H1 (cell line): ENCODE data around the gene UBN1. TPM values are rescaled to one million over a fixed set of nuclear protein-coding genes. Genes with fewer than 3 reads are reported as not detected.
A peak's percentile ranks its signal among the peaks of the same experiment; 100 is the strongest.

Experiments
- CTCF ChIA-PET: fragments of 300-600 bp; sonication (Branson Sonifier 250); formaldehyde crosslinking; loops from one replicate; lab custom pipeline; 2021; ENCODE audit not compliant: partially characterized antibody; lab: Charles Lee
- POLR2A ChIA-PET: fragments of 300-600 bp; sonication (Branson Sonifier 250); formaldehyde crosslinking; loops from one replicate; lab custom pipeline; 2021; ENCODE audit warnings: inconsistent platforms; ENCODE audit not compliant: partially characterized antibody; lab: Charles Lee
- DNase-seq, 2 experiments: peaks; one replicate each; pipeline versions ENCODE4 v3.0.0 to v3.0.0-alpha.2; 2010 to 2022; ENCODE audit warnings: low spot score in 2 of 2, low read depth in 1 of 2, mixed read lengths in 1 of 2
- FAIRE-seq: peaks from 2 replicates; lab custom pipeline; 2011; peaks lifted over from hg19 to GRCh38; lab: Jason Lieb, UNC
- H2AFZ ChIP-seq: 2 replicates; pipeline ENCODE4 v1.8.1; 2012; ENCODE audit warnings: low read length, inconsistent platforms
- H2AK5ac ChIP-seq: 2 replicates; pipeline ENCODE4 v1.6.1; 2013; ENCODE audit warnings: low read depth, low read length
- H2BK120ac ChIP-seq: replicated peaks from 2 replicates; pipeline ENCODE3; 2013; ENCODE audit warnings: low read depth, low read length, inconsistent platforms
- H2BK12ac ChIP-seq: 2 replicates; pipeline ENCODE4 v1.6.1; 2013; ENCODE audit warnings: low read depth, low read length
- H2BK15ac ChIP-seq: 2 replicates; pipeline ENCODE4 v1.6.1; 2013; ENCODE audit warnings: low read length
- H2BK20ac ChIP-seq: 2 replicates; pipeline ENCODE4 v1.6.1; 2013; ENCODE audit warnings: low read length
- H2BK5ac ChIP-seq: 2 replicates; pipeline ENCODE4 v1.6.1; 2013; ENCODE audit warnings: low read depth, low read length
- H3K14ac ChIP-seq: 2 replicates; pipeline ENCODE4 v1.6.1; 2013; ENCODE audit warnings: inconsistent platforms; ENCODE audit not compliant: insufficient read length
- H3K18ac ChIP-seq: 2 replicates; pipeline ENCODE4 v1.6.1; 2013; ENCODE audit warnings: low read length; ENCODE audit errors: extremely low read depth
- H3K23ac ChIP-seq: 2 replicates; pipeline ENCODE4 v1.6.1; 2013; ENCODE audit warnings: inconsistent platforms; ENCODE audit not compliant: insufficient read length
- H3K23me2 ChIP-seq: 2 replicates; pipeline ENCODE4 v1.6.1; 2013; ENCODE audit warnings: low read depth, low read length
- H3K27ac ChIP-seq: 2 replicates; pipeline ENCODE4 v1.6.1; 2011; ENCODE audit warnings: low read depth, low read length, inconsistent platforms
- H3K27me3 ChIP-seq, 4 experiments: replicated peaks in 1 of 4; 1 replicate in 1 of 4; 2 replicates in 3 of 4; pipeline versions ENCODE4 v1.6.1 to v1.8.1; 2011 to 2013; ENCODE audit warnings: low read length in 3 of 4, mild to moderate bottlenecking in 3 of 4, inconsistent platforms in 2 of 4, mixed read lengths in 2 of 4, moderate library complexity in 1 of 4; ENCODE audit not compliant: control insufficient read depth in 3 of 4, insufficient read depth in 3 of 4; ENCODE audit errors: extremely low read depth in 1 of 4
- H3K36me3 ChIP-seq, 4 experiments: 2 replicates each; pipeline versions ENCODE4 v1.6.1 to v1.8.1; 2011 to 2013; ENCODE audit warnings: mild to moderate bottlenecking in 4 of 4, low read length in 3 of 4, moderate library complexity in 2 of 4, control low read depth in 1 of 4, inconsistent platforms in 1 of 4; ENCODE audit not compliant: insufficient read depth in 4 of 4, control insufficient read depth in 2 of 4
- H3K4ac ChIP-seq: replicated peaks from 2 replicates; pipeline ENCODE3; 2013; ENCODE audit warnings: low read length, low read depth, mixed read lengths, inconsistent platforms; ENCODE audit not compliant: insufficient read length
- H3K4me1 ChIP-seq, 4 experiments: replicated peaks in 1 of 4; 1 replicate in 1 of 4; 2 replicates in 3 of 4; pipeline versions ENCODE4 v1.6.1 to v1.8.1; 2011 to 2013; ENCODE audit warnings: low read length in 3 of 4, inconsistent platforms in 2 of 4, mixed read lengths in 1 of 4; ENCODE audit not compliant: insufficient read depth in 4 of 4, control insufficient read depth in 3 of 4
- H3K4me2 ChIP-seq, 2 experiments: 2 replicates each; pipeline versions ENCODE4 v1.6.1 to v1.8.1; 2011 to 2013; ENCODE audit warnings: low read depth in 2 of 2, low read length in 2 of 2, control low read depth in 1 of 2, inconsistent platforms in 1 of 2, mild to moderate bottlenecking in 1 of 2; ENCODE audit not compliant: insufficient read depth in 1 of 2
- H3K4me3 ChIP-seq, 4 experiments: fragments of 200-600, 300-600 bp in 1 of 4; sonication (generic), shearing (Covaris generic), sonication (Bioruptor Twin) in 1 of 4; 2 replicates each; pipeline versions ENCODE4 v1.5.1 to v1.8.1; 2011 to 2016; ENCODE audit warnings: low read length in 4 of 4, low read depth in 3 of 4, control low read depth in 2 of 4, inconsistent platforms in 2 of 4, mild to moderate bottlenecking in 2 of 4, mixed read lengths in 1 of 4, moderate library complexity in 1 of 4; ENCODE audit not compliant: insufficient read depth in 2 of 4; ENCODE audit errors: extremely low read depth in 1 of 4
- H3K56ac ChIP-seq: replicated peaks from 2 replicates; pipeline ENCODE3; 2013; ENCODE audit warnings: low read depth, mild to moderate bottlenecking, mixed read lengths, low read length, inconsistent platforms; ENCODE audit not compliant: insufficient read length
- H3K79me1 ChIP-seq: 2 replicates; pipeline ENCODE4 v1.6.1; 2013; ENCODE audit warnings: low read depth, low read length, control low read depth
- H3K79me2 ChIP-seq, 2 experiments: 2 replicates each; pipeline versions ENCODE4 v1.6.1 to v1.8.1; 2012 to 2013; ENCODE audit warnings: low read length in 2 of 2, mild to moderate bottlenecking in 2 of 2, inconsistent platforms in 1 of 2; ENCODE audit not compliant: insufficient read depth in 2 of 2, control insufficient read depth in 1 of 2
- H3K9ac ChIP-seq, 4 experiments: replicated peaks in 1 of 4; 1 replicate in 1 of 4; 2 replicates in 3 of 4; pipeline versions ENCODE4 v1.6.1 to v1.8.1; 2011 to 2013; ENCODE audit warnings: low read depth in 3 of 4, low read length in 3 of 4, control low read depth in 2 of 4, mild to moderate bottlenecking in 2 of 4, moderate library complexity in 2 of 4, inconsistent platforms in 1 of 4; ENCODE audit errors: extremely low read depth in 1 of 4
- H3K9me3 ChIP-seq, 2 experiments: 2 replicates each; pipeline versions ENCODE4 v1.6.1 to v1.8.1; 2012 to 2013; ENCODE audit warnings: mild to moderate bottlenecking in 2 of 2, moderate library complexity in 2 of 2, control low read depth in 1 of 2, inconsistent platforms in 1 of 2, low read depth in 1 of 2, low read length in 1 of 2, mixed read lengths in 1 of 2; ENCODE audit not compliant: insufficient read depth in 2 of 2
- H4K20me1 ChIP-seq, 2 experiments: replicated peaks in 1 of 2; 2 replicates each; pipeline versions ENCODE3 to v1.8.1; 2011 to 2013; ENCODE audit warnings: inconsistent platforms in 2 of 2, low read length in 2 of 2, mild to moderate bottlenecking in 1 of 2; ENCODE audit not compliant: insufficient read depth in 2 of 2, control insufficient read depth in 1 of 2
- H4K5ac ChIP-seq: 2 replicates; pipeline ENCODE4 v1.6.1; 2013; ENCODE audit warnings: low read length, low read depth, mixed read lengths, inconsistent platforms; ENCODE audit not compliant: insufficient read length
- H4K8ac ChIP-seq: 2 replicates; pipeline ENCODE4 v1.8.0; 2013; ENCODE audit warnings: mild to moderate bottlenecking, moderate library complexity, low read length, inconsistent platforms; ENCODE audit not compliant: insufficient read depth; ENCODE audit errors: extremely low read depth
- H4K91ac ChIP-seq: replicated peaks from 2 replicates; pipeline ENCODE3; 2013; ENCODE audit warnings: low read length, mixed read lengths, inconsistent platforms; ENCODE audit not compliant: insufficient read length
- CHD1 ChIP-seq: IDR thresholded peaks from 2 replicates; pipeline ENCODE4 v1.6.1; 2012; ENCODE audit warnings: low read depth, low read length, improper control_type of control experiment
- CTBP2 ChIP-seq: IDR thresholded peaks from 2 replicates; pipeline ENCODE4 v1.7.0; 2011; ENCODE audit warnings: borderline replicate concordance, mild to moderate bottlenecking, moderate library complexity, mixed read lengths, low read length; ENCODE audit not compliant: insufficient read depth, insufficient read length
- EGR1 ChIP-seq: IDR thresholded peaks from 2 replicates; pipeline ENCODE4 v1.6.1; 2011; ENCODE audit warnings: low read depth, low read length, borderline replicate concordance
- HDAC6 ChIP-seq: IDR thresholded peaks from one replicate; pipeline ENCODE4 v1.7.1; 2012; ENCODE audit warnings: low read depth, mild to moderate bottlenecking, inconsistent platforms, low read length, moderate library complexity
- KDM4A ChIP-seq: IDR thresholded peaks from one replicate; pipeline ENCODE4 v1.7.1; 2012; ENCODE audit warnings: low read depth, mild to moderate bottlenecking, moderate library complexity, low read length, inconsistent platforms; ENCODE audit not compliant: severe bottlenecking
- KDM5A ChIP-seq: fragments of 200-600 bp; IDR thresholded peaks from 2 replicates; pipeline ENCODE4 v1.7.1; 2012; ENCODE audit warnings: mild to moderate bottlenecking, low read length, inconsistent platforms, mixed read lengths
- SAP30 ChIP-seq: fragments of 300-600 bp; sonication (generic); IDR thresholded peaks from 2 replicates; pipeline ENCODE4 v1.7.1; 2012; ENCODE audit warnings: low read length, moderate library complexity, mild to moderate bottlenecking, inconsistent platforms; ENCODE audit not compliant: insufficient read depth, insufficient replicate concordance
- WGBS, 2 experiments: shearing (Covaris generic) in 1 of 2; methylation state at CpG; one replicate each; pipeline versions ENCODE4 v1.1.6 to v1.1.7; 2013 to 2015; ENCODE audit warnings: low lambda C conversion rate in 2 of 2, mixed read lengths in 2 of 2, inconsistent platforms in 1 of 2, low coverage in 1 of 2, missing lambda C conversion rate in 1 of 2; ENCODE audit not compliant: insufficient replicate concordance in 2 of 2, insufficient coverage in 1 of 2, insufficient read length in 1 of 2; ENCODE audit errors: extremely low coverage in 1 of 2, missing lambda C conversion rate in 1 of 2; 5-methylcytosine and 5-hydroxymethylcytosine counted together
- polyA plus RNA-seq, 7 experiments: library from polyadenylated mRNA; depleted of rRNA in 3 of 7; stranded (reverse) in 5 of 7; unstranded in 2 of 7; fragments of >200 nt in 5 of 7; fragments of 200-250 nt in 2 of 7; gene quantifications; 1 replicate in 5 of 7; 2 replicates in 1 of 7; 4 replicates in 1 of 7; pipeline versions ENCODE4 v1.2.1 to v1.2.3, GENCODE V29; 2011 to 2013; ENCODE audit warnings: missing spikeins in 2 of 7, mixed read lengths in 2 of 7
- total RNA-seq: library from RNA; stranded (reverse); fragmentation: NEBNext Ultra II Directional; extraction: Animal tissue kit (Norgen Biotek cat#: 25700); gene quantifications from 2 replicates; pipeline ENCODE4 v1.2.1, GENCODE V29; 2021
- TF ChIP-seq, protein P1 (sequence below), 3 experiments: IDR thresholded peaks; 1 replicate in 2 of 3; 2 replicates in 1 of 3; pipeline versions ENCODE4 v1.5.1 to v1.6.1; 2011; ENCODE audit warnings: low read length in 3 of 3, mild to moderate bottlenecking in 3 of 3, inconsistent platforms in 2 of 3, low read depth in 1 of 3, moderate library complexity in 1 of 3; ENCODE audit not compliant: insufficient read depth in 1 of 3; ENCODE audit errors: control extremely low read depth in 1 of 3
- TF ChIP-seq, protein P2 (sequence below): IDR thresholded peaks from 2 replicates; pipeline ENCODE4 v1.6.1; 2011; ENCODE audit warnings: low read depth, mild to moderate bottlenecking, low read length; ENCODE audit not compliant: insufficient read depth

UBN1 gene
- total and polyA plus RNA-seq, 2 of the 8 experiments (the other 6 are each of a cell fraction or from before 2014, with no cell fraction given) = 16.2 to 37.0 TPM

DNA sequence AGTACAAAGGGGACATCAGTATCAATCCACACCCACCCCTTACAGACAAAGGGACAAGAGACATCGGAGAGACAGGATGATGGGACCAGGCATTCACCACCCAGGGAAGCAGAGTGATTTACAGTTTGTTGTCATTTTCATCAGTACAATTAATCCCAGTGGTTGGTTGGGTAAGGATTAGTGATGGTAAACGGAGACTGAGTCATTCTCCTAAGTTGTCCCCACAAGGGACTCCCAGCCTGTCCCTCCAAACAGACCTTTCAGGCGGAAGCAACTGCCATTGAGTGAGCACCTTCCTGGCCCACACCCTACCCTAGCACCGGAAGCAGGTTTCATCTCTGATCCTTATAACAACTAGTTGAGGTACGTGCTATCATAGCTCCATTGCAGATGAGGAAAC lies 78.5 kb downstream of the UBN1 start:
- Histone ChIP-seq H3K4me1 (peaks cover 0 to 8% (median 3%) of the 10 kb centered on the region in 4 experiments; a peak in 4 of 7 replicates), H3K9ac (no peak overlapping the region), H3K23me2 (no peaks in the 10 kb centered on the region), H2BK120ac (no peak overlapping the region), H2BK20ac (no peak overlapping the region), H2BK15ac (no peak overlapping the region), H3K79me2 (peaks cover 0 to 6% of the 10 kb centered on the region in 2 experiments; a peak in 2 of 4 replicates), H4K91ac (no peak overlapping the region), H3K4ac (no peak overlapping the region), H3K36me3 (peaks cover 0 to 8% (median 2%) of the 10 kb centered on the region in 4 experiments; a peak in 3 of 8 replicates), H2BK12ac (no peak overlapping the region), H2AFZ (no peak overlapping the region), H4K5ac (no peak overlapping the region), H3K9me3 (peaks cover 4 to 5% of the 10 kb centered on the region in 2 experiments; a peak in 2 of 4 replicates), H4K20me1 (peaks cover 0 to 7% of the 10 kb centered on the region in 2 experiments), H2BK5ac (peak overlapping the region; percentile 44), H3K14ac (no peak overlapping the region), H3K56ac (no peak overlapping the region), H3K4me3 (no peak overlapping the region), H3K23ac (no peak overlapping the region), H3K79me1 (peaks cover 4% of the 10 kb centered on the region), H3K27ac (no peak overlapping the region), H4K8ac (no peak overlapping the region), H3K4me2 (0 out of 4 replicates have a peak overlapping the region, but pooled peaks of 1 of the 2 experiments have one; percentile 14), H3K27me3 (no peaks in the 10 kb centered on the region; a peak in 1 of 7 replicates), H3K18ac (no peak overlapping the region; the same call in 1 of the 2 replicates), H2AK5ac (no peak overlapping the region)
- ChIA-PET CTCF (interaction anchor here (1.3 to 1.5 kb wide), 2 partner anchors 14 to 22 kb away, joined by 4 read pairs; no protein-coding TSS in a partner anchor), POLR2A (interaction anchor here (1.1 to 3.0 kb wide), 2 partner anchors 10 to 11 kb away, joined by 3 to 11 read pairs; no protein-coding TSS in a partner anchor)
- FAIRE-seq (no peak), DNase-seq (no peak)
- 85% methylated on average over 5 of the region's 5 CpGs; no CpG with 5 or more reads in 1 of the 2 experiments for WGBS, 2 experiments
- no peak for TF ChIP-seq EGR1
- TF ChIP-seq HDAC6 = no peak
- TF ChIP-seq, protein P1, sequence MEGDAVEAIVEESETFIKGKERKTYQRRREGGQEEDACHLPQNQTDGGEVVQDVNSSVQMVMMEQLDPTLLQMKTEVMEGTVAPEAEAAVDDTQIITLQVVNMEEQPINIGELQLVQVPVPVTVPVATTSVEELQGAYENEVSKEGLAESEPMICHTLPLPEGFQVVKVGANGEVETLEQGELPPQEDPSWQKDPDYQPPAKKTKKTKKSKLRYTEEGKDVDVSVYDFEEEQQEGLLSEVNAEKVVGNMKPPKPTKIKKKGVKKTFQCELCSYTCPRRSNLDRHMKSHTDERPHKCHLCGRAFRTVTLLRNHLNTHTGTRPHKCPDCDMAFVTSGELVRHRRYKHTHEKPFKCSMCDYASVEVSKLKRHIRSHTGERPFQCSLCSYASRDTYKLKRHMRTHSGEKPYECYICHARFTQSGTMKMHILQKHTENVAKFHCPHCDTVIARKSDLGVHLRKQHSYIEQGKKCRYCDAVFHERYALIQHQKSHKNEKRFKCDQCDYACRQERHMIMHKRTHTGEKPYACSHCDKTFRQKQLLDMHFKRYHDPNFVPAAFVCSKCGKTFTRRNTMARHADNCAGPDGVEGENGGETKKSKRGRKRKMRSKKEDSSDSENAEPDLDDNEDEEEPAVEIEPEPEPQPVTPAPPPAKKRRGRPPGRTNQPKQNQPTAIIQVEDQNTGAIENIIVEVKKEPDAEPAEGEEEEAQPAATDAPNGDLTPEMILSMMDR (IDR thresholded peaks at IDR 0.05; ENCODE audit: control extremely low read depth in 1 of 3, insufficient read depth in 1 of 3, low read depth in 1 of 3, low read length in 3 of 3) = no peak
- no peak for TF ChIP-seq CHD1
- TF ChIP-seq, protein P2, sequence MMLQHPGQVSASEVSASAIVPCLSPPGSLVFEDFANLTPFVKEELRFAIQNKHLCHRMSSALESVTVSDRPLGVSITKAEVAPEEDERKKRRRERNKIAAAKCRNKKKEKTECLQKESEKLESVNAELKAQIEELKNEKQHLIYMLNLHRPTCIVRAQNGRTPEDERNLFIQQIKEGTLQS = no peak
- TF ChIP-seq CTBP2 = no peak
- no peak for TF ChIP-seq SAP30
- TF ChIP-seq KDM5A = no peak
- no peak for TF ChIP-seq KDM4A
